DMS114 treated with DMSO at 0.1 percent for 48 hours (cell line): ENCODE measurements around the gene TMEM43.
"Not testable (repeated sequence)": the region's sequence is repeated elsewhere in the genome, so short reads cannot be mapped to it uniquely, and the experiment has no call there.

Source experiments
- DNase-seq: peaks from one replicate; lab custom pipeline; 2025; ENCODE audit not compliant: unreplicated experiment; lab: John Stamatoyannopoulos, UW

TMEM43 gene

DNA sequence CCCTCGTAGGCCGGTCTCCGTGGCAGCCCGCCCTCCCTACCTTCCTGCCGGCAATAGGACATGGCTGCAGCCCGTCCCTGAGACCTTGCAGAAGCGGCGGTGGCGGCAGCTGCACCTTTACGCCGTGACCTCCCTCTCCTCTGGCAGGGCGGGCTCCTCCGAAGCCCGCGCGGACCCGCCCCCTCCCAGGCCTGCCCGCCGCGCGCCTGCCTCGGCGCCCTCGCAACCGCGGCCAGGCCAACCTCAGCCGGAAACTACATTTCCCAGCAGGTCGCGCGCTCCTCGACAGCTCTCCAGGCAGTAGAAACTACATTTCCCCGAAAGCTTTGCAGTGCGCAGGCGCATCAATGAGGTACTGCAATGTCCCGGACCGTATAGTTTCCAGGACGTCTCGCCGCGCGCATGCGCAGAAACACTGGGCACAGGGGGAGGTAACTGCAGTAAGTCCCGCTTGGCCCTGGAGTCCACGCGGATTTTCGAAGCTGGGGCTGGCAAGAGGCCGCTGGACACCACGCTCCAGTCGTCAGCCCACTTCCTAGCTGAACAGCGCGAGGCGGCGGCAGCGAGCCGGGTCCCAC is at the start of gene TMEM43, which contains the start of gene CHCHD4:
TMEM43 (plus strand) TSS at position 438 of the 578 bp plus-strand sequence. CDS start 142 bp downstream, outside the sequence.
CHCHD4 (minus strand) TSS at position 256 of the 578 bp plus-strand sequence; CDS start at position 62, 194 bp downstream.
- peak; percentile 97 for DNase-seq

DNA sequence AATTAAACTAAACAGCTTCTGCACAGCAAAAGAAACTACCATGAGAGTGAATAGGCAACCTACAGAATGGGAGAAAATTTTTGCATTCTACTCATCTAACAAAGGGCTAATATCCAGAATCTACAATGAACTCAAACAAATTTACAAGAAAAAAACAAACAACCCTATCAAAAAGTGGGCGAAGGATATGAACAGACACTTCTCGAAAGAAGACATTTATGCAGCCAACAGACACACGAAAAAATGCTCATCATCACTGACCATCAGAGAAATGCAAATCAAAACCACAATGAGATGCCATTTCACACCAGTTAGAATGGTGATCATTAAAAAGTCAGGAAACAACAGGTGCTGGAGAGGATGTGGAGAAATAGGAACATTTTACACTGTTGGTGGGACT is 49.6 kb upstream of the TMEM43 start:
- not testable (repeated sequence) for DNase-seq

DNA sequence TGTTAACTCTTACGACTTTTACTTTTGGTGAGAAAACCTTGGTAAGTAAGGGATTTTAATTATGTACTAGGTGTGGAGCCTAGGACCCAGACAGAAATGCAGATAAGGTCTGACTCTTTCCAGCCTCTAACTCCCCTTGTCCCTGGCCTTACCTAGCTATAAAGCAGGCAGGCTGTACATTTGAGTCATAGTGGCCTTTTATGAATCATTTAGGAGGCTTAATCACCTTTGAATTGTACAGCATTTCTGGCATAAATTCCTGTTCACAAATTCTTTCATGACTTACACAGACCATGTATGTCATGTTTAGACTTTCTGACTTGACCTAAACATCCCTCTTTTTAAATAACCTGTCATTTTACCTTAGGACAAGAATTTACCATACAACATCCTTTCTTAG is 47.5 kb upstream of the TMEM43 start:
- no peak for DNase-seq

DNA sequence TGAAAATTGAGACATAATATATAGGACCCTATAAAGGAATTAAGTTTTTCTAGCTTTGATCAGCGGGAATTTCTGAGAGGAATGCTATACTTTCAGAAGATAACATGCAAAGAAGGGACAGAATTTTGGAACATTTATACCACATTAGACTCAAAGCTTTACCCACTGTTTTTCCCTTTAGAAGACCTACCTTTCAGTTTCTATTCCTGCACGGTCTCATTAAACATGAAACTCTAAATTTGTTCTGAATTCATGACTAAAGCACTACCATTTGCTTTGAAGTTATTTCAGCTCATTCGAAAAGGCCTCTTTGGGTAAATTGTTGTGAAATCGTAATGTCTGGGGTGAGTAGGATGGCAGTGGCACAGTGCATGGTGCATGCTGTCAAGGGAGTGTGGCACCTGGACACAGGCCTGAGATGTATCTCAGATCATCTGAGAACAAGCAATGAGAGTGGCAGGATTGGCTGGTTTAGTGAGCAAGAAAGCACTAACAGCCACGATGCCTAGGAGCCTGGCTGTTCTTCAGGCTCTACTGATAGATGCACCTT is 42.7 kb upstream of the TMEM43 start:
- no peak for DNase-seq

- DNase-seq = not testable (repeated sequence)
Measured at GRCh38 chr3:14087461-14087860, 37.4 kb upstream of the TMEM43 start.

DNA sequence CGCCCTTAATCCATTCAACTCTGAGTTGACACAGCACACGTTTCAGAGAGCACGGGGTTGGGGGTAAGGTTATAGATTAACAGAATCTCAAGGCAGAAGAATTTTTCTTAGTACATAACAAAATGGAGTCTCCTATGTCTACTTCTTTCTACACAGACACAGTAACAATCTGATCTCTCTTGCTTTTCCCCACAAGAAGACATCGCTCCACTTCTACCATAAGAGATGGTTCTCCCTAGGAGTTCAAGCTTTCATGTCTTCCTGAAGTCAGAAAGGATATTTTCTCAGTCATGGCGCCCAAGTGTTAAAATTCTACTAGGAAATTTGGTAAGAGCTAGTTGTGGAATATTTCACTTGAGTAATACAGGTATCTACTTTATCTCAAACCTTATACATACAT is 32.9 kb upstream of the TMEM43 start:
- DNase-seq = not testable (repeated sequence)

- no peak for DNase-seq
Measured at GRCh38 chr3:14092464-14092863, 32.4 kb upstream of the TMEM43 start.

DNA sequence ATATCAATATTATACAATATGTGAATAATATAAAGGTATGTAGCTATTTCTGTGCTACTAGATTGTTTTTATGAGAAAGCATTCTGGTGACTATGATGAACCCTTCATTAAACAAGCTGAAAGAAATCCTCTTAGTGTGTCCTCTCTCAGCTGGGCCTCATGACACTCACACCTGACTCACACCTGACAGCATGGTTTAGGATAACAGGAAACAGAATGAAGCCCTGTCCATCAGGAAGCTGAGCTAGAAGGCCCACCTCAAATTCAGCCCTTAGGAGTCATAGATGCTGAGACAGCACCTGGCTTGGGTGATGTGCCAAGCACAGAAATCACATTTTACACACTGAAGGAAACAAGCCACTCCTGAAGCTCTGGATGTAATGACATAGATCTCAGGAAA is 31.0 kb upstream of the TMEM43 start:
- DNase-seq = no peak

DNA sequence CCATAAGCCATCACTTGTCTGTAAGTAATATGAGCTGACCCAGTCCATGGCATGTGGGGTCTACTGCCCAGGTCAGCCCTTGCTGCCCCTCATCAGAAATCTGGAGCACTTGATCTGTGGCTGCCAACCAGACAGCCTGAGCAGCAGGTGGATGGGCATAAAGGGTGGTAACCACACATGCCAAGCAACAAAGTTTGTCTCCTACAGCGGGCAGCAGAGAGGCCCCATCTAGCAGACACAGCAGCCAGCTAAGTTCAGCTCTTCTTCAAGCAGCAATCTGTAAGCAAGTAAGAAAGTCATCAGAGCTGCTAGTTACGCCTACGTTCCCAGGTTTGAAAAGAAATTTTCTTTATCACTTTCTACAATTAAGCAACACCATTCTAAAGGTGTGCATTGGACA is 28.1 kb upstream of the TMEM43 start:
- no peak for DNase-seq

DNA sequence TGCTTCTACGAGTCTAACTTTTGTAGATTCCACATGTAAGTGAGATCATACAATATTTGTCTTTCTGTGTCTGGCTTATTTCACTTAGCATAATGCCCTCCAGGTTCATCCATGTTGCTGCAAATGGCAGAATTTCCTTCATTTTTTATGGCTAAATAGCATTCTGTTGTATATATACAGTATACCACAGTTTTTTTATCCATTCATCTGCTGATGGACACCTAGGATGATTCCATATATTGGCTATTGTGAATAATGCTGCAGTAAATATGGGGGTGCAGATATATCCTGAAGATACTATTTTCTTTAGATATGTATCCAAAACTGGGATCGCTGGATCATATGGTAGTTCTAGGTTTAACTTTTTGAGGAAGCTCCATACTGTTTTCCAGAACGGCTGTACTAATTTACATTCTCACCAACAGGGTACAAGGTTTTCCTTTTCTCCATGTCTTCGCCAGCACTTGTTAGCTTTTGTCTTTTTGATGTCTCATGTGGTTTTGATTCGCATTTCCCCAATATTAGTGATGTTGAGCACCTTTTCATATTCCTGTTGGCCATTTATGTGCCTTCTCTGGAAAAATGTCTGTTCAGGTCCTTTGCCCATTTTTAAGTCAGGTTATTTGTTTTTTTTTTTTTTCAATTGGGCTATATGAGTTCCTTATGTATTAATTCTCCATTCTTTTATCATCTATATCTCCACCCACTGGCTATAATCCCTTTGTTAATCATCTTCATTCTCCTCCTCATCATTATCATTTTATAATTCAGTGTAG is 27.0 kb upstream of the TMEM43 start:
- DNase-seq = no peak

DNA sequence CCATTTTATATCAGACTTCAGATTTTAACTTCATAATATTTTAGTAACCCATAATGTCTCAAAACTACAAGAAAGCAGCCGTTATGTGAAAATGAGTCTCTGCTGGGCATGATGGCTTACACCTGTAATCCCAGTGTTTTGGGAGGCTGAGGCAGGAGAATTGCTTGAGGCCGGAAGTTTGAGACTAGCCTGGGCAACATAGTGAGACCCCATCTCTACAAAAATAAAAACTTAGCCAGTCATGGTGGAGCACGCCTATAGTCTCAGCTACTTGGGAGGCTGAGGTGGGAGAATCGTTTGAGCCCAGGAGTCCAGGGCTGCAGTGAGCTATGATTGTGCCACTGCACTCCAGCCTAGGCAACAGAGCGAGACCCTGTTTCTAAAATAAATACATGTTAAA is 15.0 kb upstream of the TMEM43 start:
- not testable (repeated sequence) for DNase-seq

DNA sequence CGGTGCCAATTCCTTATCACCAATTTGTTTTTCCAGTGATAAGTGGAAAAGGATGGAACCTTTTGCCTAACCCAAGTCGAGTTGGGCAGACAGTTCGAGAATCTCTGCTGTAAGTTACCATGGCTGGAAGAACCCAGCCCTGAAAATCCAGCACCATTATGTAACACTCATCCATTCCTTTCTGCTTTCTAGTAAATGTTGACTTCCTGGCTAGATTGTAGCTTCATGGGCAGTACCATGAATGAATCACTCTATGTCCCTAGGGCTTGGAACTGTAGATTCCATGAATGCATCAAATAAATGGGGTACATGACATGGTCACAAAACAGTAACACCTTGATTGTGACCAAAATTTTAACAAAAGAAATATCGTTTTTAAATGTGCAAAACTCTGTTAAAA is 14.2 kb upstream of the TMEM43 start:
- no peak for DNase-seq

DNA sequence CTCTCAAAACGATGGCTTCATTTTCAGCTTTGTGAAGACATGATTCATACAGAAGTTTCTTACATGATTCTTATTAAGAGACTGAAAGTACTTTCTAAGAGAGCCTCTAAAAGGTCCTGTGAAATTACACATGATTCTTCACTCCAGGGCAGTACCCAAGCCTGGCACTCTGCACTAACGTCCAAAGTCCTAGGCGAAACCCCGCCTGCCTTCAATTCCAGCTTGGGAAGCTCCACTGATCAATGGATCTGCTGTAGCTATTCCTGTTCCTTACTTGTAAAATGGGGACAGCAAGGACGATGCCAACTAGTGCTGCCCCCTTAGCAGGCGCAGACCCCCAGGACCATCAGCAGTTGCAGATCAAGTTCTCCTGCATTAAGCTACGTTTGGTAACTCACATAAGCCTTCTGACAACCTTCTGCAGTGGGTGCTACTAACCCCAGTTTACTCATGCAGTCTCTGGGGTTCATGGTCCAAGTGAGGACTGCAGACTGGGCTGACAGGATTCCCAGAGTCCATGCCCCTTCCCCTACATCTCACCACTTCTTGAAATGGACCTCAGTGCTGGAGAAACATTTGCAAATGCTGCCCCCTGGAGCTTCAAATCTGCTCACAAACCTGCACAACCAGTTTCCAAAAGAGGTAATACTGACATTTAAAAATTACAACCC is 10.8 kb upstream of the TMEM43 start:
- DNase-seq = no peak

DNA sequence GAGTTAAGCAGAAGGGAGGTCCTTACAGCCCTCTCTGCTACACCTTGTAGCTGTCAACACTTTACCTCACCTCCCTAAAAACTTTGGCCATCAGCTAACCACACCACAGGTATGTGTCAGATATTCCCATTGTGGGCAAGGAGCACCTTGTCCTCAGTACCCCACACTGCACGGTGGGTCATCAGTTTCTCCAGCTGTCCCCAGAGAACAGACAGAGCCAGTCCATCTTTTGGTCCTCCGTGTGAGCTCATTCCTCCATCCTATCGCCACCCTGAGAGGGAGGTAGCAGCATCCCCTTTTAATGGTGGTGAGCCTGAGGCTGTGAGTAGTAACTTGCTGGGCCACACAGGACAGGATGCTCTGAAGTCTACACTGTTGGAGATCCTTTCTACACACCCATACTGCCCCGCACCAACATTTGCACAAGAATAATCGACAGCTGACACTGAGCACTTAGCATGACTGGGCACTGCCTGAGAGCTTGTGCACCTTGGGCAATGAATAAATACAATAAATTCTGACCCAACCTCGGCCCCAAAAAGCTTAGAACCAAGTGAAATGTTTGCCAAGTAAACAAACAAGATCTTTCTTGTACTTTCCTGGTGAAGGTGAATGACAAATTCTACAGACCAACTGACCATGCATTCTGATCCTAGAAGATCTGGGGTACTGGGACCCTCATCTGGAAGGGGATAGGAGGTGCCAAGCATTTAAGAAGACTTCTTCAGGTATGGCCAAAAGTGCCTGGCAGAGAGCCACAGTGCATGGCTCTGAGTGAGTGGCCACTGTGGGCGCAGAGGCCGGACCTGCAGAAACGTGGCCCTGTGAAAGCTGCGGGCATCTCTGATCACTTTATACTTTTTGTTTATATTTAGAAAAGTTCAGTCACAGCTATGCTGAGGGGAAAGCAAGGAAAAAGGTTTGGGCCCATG is 7.1 kb upstream of the TMEM43 start:
- no peak for DNase-seq

DNA sequence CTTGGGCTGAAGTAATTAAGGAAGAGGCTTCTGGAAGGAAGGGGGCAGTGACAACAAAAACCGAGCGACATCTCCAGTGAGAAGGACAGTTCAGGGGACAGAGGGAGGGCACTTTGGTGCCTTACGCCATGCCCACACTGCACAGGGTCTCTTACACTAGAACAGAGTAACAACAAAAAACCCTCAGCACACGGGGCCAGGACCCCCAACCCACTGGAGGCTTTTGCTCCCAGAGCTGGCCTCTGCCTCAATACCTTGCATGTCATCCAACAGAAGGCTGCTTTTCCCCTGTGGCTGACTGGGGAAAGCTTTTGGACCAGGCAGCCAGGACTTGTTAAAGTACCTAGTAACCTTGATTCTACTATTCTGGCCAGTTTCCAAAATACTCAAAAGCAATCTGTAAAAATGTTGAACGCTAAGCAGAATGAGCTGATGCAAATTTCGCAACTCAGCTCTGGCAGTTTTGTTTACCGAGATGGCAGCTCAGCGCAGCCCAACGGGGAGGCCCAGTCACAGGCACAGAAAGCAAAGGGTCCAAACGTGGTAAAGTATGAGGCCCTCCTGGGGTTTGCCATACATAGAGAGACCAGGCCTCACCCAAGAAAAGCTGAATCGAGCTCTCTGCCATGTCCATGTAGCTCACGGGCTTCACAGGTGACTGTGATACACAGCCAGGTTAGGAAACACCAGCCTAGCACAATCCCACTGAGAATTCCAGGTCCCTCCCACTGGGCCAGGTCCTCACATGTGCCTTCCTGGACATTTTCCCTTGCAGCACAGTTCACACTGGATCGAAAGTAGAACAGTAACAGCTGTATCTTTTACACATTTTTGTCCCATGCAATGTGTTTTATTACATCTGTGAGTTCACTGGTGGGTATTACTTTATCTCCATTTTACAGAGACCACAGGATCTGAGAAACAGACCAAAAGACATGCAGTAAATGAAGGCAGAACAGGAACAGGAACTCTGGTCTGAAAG is 6.2 kb upstream of the TMEM43 start:
- no peak for DNase-seq

GRCh38 chr3:14119651-14120050 is 5.2 kb upstream of the TMEM43 start:
- no peak for DNase-seq

- no peak for DNase-seq
Measured at GRCh38 chr3:14120111-14120920, 4.5 kb upstream of the TMEM43 start.

DNA sequence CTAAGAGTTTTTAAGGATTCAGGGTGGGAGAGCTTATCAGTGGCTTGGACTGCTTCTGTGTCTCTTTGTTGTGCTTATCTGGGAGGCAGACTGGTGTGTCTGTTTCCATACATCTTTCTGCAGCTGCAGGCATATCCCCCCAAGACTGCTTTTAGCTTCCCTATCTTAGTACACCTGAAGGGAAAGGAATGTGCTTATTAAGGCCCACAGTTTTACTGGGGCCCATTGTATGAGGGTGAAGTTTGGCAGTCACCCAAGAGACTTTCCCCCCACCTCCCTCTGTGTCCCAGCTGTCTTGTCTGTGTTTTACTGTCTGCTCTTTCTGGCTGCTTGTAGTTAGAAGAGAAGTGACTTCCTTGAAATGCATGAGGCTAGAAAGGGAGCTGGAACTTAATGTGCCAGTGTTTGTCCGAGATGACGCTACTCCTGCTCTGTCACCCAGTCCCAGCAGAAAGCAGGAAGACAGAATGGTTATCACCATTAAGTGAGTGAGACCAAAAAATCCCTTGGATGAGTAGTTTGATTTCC is 3.9 kb upstream of the TMEM43 start:
- not testable (repeated sequence) for DNase-seq
